C4-2B (cell line): ENCODE results near the gene AUTS2.

Source experiments
- ZFX ChIP-seq: fragments of 450-650 bp; IDR thresholded peaks from 2 replicates; pipeline ENCODE4 v1.6.1; 2017
- TF ChIP-seq, protein P1 (sequence below): fragments of 450-650 bp; conservative IDR thresholded peaks from 2 replicates; pipeline ENCODE4 v1.5.1; 2017; ENCODE audit warnings: mild to moderate bottlenecking

DNA sequence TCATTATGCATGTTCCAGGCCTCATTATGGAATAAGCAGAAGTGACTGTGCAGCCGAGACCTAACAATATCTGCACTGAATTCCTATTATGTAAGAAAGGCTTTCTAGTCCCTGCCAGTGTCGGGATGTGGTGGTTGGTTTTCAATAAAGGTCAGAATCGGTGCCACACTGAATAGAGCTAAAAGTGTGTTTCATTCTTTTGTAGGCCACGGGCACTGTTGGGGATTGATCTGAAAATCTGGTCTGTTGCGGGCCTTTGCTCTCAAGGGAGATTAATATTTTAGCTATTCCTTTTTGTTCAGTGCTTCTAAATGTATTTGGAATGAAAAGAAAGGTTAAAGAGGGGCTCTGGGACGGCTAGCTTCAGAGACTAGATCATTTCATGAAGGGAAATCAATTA, 974.3 kb downstream of the AUTS2 start:
- TF ChIP-seq, protein P1, sequence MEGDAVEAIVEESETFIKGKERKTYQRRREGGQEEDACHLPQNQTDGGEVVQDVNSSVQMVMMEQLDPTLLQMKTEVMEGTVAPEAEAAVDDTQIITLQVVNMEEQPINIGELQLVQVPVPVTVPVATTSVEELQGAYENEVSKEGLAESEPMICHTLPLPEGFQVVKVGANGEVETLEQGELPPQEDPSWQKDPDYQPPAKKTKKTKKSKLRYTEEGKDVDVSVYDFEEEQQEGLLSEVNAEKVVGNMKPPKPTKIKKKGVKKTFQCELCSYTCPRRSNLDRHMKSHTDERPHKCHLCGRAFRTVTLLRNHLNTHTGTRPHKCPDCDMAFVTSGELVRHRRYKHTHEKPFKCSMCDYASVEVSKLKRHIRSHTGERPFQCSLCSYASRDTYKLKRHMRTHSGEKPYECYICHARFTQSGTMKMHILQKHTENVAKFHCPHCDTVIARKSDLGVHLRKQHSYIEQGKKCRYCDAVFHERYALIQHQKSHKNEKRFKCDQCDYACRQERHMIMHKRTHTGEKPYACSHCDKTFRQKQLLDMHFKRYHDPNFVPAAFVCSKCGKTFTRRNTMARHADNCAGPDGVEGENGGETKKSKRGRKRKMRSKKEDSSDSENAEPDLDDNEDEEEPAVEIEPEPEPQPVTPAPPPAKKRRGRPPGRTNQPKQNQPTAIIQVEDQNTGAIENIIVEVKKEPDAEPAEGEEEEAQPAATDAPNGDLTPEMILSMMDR = no peak
- TF ChIP-seq ZFX = no peak
